Stimulated activated CD4-positive, alpha-beta T cell treated with anti-CD3 and anti-CD28 coated beads, TNF-alpha, amount 100 ng/mL, for 1 hour (primary cell): ENCODE measurements around the gene DUSP8.

Source experiments
- DNase-seq, 3 donors: peaks; one replicate each; pipeline ENCODE4 v3.0.0-alpha.2; 2020; ENCODE audit warnings: low read depth in 3 of 3, low spot score in 1 of 3

DUSP8 gene

DNA sequence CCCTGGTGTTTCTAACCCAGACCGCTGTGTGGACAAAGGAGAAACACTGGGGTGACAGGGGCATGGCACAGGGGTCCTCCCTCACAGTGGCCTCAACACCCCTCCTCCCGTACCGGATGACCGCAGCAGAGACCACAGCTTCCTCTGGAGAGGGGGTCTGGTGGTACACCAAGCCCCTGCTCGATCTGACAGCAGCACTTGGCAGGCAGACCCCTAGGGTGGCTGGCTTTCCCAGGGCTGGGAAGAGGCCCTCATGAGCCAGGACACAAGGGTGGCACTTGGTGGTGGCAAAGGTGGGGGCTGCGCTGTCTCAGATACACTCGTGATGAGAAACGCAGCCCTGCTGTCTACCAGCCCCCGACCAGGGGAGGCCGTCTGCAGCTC lies 38.7 kb downstream of the DUSP8 start:
- no peak for DNase-seq

DNA sequence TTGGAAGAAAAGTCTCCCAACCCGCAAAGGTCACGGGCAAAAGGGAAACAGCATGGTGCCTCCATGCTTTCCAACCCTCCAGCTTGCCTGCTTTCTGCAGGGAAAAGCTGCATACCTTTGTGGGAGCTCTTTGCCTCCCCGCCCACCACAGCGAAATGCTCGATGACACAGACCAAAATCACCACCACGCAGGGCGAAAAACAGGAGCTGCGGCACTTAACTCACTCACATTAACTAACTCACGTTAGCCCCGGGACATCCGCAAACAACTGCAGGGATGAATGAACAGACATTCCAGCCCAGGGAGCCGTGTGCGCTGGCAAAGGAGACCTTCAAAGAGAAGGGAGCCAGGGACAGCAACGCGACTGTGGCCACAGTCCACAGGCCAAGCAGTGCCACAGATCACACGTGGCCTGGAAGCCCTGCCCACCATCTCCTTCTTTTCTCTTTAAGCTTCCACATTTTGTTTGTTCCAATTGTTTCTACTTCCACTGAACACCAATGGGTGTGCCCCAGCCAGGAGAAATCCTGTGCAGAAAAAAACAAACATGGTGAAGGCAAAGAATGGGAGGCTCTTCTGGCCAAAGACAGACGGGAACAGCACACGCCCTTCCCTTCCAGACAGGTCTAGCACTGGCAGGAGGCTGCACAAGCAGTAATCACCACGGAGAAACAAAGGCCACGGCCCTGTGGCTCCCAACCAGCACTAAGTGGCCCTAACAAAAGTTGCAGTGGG lies 39.3 kb downstream of the DUSP8 start:
- DNase-seq = no peak

DNA sequence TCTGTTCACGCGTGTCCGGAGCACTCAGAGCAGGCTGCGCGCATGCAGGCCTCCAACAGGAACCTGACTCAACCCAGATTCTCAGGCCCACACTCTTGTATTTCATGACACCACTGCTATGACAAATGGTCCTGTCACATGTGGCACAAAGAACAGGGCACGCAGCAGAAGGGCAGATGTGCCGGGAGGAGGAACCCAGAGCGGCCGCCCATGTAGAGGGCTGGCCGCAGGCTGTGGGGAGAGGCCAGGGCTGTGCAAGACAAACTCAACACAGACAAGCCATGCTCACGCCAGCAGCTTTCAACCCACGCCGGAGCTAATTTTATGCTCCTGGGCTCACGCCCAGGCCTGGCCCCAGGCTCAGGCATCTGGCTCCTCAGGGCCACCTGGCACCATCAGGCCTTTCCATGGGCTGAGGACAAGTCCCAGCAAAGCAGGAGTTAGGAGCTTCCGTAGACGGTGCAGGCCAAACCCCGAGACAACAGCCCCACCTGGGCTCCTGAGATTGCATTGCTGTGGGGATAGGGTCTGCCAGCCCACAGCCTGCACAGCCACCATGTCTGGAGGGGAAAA lies 40.0 kb downstream of the DUSP8 start:
- no peak for DNase-seq

DNA sequence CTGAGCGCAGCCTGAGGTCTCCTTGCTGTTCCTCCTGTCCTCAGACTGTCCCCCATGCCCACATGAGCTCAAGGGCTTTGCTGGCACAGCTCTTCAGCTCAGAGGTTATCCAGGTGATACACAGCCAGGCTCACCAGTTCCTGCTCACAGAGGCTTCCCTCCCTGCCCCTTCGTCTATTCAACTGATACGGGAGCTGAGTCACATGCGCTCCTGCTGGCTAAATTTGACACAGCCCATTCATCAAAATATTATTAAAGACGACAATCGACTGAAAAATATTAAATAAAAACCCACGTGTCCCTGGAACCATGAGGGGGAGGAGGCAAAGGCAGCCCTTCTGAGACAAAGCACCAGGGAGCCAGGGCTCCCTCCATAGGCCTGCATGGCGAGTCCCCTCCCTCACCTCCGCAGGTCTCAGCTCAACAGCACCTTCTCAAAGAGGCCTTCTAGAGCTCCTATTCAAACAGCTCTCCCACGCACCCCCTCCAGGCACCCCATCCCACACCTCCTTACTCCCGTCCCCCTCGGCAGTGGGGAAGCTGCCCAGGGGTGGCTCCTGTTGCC lies 40.5 kb downstream of the DUSP8 start:
- DNase-seq = no peak

DNA sequence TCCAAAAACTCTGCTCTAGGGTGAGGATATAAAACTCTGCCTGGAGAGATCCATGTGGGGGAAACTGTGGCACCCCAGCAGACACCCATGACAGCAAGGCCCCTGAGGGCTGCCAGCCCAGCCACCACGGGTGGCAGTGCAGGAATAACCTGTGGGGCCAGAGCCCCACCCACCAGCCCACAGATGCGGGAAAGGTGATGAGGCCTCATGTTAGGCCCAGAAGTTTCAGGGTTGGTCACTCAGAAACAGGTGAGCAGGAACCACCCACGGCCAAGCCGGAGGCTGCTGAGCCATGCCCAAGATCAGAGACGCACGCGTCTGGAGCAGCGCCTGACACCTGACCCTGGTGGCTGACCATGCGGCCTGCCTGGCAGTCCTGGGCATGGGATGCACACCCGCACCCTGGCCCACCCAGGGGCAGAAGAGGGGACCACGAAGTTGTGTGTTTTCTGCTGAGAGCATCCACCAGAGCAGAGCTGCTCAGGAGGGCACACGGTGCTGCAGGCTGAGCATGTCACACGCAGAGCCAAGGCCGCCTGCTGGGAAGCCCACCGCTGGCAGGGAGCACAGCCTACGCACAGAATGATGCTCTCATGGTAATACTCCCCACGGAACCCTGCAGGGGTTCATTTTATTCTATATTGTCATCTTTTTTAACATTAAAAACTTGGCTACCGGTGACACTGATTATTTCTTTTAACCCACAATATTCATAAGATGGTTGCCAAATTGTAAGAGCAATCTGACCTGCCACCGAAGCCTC lies 41.2 kb downstream of the DUSP8 start:
- DNase-seq = no peak

DNA sequence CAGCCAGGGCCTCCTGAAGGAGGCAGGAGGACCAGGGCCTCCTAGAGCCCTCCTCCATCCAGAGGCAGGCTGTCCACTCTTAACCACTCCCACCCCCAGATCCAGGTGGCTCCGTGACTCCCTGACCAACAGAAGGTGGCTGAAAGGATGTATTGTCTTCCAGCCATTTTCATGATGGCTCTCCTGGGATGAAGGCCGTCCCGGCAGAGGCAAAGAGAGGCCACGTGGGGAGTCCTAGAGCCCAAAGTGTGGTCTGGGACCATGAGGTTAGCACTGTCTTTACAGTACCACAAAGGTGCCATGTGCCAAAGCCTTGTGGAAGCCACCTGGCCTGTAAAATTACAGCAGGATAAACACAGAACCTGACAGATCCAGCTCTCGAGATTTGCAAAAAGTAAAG lies 42.3 kb downstream of the DUSP8 start:
- no peak for DNase-seq

DNA sequence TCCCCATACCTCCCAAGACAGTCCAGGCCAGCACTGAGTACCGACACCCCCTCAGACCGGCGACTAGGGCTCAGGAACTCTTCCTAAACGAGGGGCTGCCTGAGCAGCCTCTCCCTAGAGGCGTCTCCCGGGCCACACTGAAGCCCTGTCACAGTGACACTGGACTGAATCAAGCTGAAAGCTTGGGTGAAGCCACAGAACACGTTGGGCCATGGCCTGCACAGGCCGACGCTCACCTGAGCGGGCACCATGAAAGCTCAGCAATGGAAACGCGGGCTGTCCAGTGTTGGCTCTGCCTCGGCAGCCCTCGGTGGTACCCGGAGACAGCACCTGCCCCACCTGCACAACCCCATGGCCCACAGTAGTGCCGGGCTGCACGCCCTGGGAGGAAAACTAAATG lies 42.8 kb downstream of the DUSP8 start:
- DNase-seq = no peak

DNA sequence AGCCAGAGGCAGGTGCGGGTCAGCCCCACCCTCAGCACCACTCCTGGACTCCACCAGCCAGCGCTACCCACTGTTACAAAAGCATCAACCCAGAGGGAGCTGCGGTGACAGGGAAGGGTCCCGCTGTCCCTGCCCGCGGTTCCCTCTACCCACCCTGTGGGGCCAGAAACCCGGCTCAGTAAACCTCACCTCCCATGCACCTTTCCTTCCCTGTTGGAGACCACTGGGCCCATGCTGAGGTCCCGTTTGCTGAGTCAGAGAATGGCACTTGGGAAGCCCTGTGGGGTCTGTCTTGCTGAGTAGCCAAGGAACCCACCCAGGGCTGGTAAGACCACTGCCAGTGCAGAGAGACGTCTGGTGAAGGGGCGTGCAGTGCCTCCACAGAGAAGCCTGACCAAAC lies 43.4 kb downstream of the DUSP8 start:
- no peak for DNase-seq

DNA sequence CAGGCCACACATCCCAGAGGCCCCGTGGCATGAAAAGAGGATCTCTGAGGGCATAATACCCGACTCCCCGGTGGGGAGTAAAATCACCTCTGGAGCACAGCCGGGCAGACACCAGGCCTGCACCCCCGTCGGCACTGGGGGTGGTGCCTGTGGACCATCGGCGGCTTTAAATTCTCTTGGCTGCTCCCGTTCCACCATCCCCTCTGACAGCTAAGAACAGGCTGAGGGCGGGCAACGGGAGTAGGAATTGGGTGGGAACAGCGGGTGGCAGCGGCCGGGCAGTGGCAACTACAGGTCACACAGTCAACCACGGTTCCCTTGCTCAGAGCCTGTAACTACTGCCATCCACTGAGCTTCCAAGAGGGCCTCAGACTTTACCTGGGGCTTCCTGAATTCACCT lies 45.3 kb downstream of the DUSP8 start:
- DNase-seq = no peak

DNA sequence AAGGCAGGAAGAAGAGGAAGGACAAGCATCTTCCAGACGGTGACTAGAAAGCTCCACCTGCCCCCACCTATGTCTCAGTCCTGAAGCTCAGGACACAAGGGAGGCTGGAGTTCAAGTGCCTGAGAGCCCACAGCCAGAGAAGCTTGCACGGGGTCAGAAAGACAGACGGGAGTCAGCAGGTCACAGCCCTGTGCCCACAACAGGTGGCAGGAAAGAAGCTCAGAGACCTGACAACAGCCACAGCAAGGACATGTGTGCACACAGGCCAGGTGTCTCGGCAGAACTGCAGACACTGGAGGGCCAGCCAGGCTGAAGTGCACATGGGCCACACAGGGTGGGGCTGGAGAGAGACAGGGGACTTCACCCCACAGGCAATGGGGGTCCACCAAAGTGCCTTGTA lies 48.3 kb downstream of the DUSP8 start:
- no peak for DNase-seq

DNA sequence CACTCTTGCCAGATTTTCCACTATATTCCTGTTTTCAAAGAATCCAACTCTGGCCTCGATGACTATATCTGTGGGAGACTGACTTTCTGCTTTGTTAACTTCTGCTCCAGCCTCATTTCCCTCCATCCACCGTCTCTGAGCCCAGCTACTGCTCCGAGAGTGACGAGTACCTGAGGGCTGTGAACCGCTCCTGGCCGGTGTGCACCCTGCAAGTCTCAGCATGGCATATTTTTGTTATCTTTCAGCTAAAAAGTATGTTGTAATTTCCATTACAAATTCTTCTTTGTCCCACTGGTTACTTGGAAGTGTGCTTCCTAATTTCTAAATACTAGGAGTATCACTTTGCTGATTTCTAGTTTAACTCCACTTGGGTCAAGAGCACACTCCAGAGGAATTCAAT lies 49.0 kb downstream of the DUSP8 start:
- no peak for DNase-seq

DNA sequence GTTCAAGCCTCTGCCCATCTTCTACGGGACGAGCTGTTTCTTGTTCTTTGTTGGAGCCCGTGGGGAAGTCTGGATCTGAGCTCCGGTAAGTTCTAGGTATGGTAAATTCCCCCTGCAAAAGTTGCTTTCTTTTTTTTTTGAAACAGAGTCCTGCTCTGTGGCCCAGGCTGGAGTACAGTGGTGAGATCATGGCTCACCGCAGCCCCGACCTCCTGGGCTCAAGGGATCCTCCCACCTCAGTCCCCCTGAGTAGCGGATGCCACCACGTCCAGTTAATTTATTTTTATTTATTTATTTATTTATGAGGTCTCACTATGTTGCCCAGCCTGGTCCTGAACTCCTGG lies 50.0 kb downstream of the DUSP8 start:
- no peak for DNase-seq

DNA sequence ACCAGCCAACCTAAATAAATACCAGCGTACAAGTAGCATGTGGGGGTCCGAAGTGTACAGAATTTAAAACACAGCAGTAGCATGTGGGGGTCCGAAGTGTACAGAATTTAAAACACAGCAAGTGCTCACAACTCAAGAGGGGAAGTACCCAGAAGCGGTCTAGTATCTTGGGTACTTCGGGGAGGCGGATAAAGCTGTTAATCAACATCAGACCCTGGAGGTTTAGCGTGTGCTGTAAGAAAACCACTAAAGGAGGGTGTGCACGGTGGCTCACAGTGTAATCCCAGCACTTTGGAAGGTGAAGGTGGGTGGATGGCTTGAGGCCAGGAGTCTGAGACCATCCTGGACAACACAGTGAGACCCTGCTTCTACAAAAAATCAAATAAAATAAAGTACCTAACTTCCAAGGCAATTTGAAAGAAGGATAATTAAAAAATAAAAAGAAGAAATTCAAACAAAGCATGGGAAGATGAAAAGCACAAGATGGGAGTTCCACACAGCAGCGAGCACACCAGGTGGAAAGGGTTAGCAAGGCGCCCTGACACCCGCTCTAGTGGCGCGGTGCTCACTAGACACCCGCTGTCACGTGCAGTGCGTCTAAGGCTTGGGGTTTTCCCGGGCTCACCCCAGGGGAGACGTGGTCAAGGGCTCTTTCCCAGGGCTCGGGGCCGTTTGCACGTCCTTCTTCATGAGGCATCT lies 50.5 kb downstream of the DUSP8 start:
- DNase-seq = no peak

DNA sequence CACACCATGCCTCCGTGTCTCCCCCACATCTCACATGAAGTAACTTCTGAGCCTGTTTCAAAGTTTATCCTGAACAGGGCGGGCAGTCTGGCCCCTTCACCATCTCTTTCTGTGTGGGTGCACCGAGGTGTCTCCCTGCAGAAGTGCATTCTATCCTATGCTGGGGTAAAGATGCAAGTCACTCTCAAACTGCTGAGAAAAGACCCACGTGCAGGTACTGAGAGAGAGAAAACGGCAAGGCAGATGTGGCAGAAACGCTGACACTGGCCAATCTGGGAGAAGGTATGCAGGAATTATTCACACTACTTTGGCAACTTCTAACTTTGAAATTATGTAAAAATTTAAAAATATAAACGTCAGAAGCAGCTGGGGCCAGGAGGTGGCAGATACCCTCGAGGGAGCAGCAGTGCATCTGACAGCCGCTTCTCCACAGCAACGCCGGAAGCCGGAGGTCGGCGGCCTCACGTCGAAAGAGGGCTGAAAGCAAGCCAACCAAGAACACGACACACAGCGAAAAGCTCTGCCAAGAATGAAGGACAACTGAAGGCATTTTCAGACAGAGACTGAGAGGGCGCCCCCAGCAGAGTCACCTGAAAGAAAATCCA lies 51.3 kb downstream of the DUSP8 start:
- no peak for DNase-seq

DNA sequence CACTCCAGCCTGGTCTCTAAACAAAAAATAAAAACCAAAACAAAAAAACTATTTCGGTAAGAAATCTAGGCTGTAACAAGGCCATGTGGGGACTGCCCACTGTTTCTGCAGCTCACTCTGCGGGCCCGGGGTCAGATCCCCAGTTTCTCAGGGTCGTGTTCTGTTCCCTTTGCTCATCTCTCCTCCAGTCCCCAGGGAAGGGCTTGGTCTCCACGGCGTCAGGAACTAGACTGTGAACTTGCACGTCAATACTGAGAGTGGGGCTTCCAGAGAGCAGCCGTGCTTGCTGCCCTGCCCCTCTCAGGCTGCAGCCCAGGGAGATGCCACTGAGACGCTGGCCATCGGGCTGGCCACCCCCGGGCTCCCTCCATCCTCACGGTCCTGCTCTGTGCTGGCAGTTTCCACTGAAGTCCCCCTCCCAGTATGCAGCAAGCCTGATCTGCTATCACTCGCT lies 51.8 kb downstream of the DUSP8 start:
- DNase-seq = no peak

DNA sequence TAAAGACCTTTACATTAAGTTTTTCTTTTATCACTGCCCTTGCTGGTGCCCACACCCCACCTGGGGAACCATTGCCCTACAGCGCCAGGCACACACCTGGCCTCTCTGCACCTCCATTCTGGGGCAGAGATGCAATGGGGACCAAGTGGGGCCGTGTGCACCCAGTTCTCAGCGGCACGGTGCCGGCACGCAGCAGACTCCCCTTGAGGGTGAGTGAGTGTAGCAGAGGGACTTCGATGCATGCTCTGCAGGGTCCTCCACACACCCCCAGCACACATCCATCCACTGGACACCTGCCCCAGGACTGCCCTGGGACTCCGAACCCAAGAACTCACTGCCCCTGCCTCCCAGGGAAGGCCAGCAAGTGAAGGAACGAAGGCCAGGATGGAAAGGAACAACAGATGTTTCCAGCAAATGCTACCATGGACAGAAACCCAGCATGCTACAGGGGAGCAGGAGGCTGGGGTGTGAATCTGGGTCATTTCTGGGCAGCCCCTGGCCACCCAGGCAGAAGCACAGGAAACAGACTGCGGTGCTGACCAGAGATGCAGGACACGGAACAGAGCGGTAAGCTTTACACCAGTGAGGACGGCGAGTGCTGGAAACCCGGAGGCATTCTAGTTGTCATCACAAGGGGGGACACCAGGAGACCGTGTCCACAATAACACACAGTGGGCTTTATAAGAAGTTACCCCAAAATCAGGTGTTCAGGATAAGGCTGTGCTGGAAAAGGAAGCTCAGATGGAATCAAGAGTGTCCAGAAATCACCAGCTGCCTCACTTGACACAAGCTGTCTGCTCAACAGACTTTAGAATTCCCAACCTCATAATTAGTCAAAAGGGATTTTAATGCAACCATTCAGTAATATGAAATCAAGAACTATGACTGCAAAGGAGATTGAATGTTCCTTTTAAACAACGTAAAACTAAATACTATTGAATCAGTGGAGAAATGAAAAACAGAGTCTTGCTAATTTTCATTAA lies 52.8 kb downstream of the DUSP8 start:
- DNase-seq = no peak

DNA sequence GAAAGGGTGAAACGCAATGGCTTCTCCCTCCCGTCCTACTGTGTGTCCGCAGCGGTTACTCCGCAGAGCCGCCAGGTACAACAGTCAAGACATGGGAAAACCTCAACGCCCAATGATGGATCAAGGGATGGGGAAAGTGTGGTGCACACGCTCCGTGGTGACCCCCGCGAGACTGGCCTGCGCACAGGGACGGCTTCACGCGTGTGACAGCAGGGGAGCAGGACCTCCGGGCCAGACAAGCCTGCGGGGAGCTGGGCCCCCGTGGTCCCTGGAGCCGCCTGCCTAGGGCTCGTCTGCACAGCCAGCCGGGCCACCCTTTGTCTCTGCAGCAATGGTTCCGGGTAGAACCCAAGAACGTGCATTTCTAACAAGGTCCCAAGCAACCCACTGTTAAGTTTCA lies 53.8 kb downstream of the DUSP8 start:
- DNase-seq = no peak

DNA sequence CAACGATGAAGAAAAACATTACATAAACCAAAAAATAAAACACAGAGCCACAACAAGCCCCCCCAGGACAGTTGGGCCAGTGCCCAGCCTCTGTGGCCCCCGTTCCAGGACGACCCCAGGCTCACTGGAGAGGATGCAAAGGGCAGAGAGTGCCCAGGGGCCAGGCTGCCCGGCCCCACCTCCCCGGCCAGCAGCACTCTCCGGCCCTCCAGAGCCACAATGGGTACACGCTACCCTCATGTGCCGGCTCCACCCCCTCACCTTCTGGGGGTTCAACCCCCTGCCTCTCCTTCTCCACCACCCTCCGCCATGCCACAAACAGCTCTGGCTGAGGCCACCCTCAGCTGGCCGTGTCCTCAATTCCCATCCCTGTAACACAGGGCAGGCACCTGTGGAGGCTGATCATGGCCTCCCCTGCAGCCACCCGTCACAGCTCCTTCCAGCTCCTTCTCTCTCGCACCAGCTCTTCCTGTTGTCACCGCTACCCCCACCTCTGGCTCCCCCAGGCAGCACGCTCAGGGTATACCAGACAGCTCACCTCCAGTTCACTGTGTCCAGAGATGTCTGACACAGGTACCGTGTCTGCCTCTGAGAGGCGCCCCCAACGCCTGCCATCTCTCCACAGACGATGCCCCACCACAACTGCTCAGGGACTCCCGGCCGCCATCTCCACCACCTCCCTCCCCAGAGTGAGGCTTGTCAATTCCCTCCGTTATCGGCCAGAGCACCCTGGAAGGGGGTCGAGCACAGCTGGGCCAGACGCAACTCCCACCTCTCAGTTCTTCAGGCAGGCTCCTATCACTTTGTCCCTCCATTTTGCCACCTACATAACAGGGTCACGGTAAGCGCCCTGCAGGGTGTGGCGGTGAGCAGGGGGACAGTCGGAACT lies 54.7 kb downstream of the DUSP8 start:
- DNase-seq = no peak
